Measurements from ENCODE around the gene GREM1. TPM values are rescaled to one million over a fixed set of nuclear protein-coding genes. Genes with fewer than 3 reads are reported as not detected.

The GREM1 gene
- total and polyA plus RNA-seq, 9 of the 15 experiments (the other 6 are each of a cell fraction or from before 2014, with no cell fraction given): 0.01 to 0.20 (median 0.06) TPM; not detected in 6

GRCh38 chr15:32716216-32716914 is 1.4 kb upstream of the GREM1 start:
- Histone ChIP-seq H3K27me3 (ENCODE audit: control insufficient read depth in 2 of 2, insufficient read depth in 2 of 2, low read length in 2 of 2) (peaks cover 10 to 17% of the 10 kb centered on the region in 2 experiments; a peak in 3 of 5 replicates), H3K27ac (ENCODE audit: extremely low read depth, low read depth, low read length) (no peak overlapping the region), H3K9me3 (replicated peaks; ENCODE audit: control insufficient read depth, insufficient read depth, low read depth, low read length) (no peaks in the 10 kb centered on the region), H3K4me3 (no peak overlapping the region), H3K4me2 (ENCODE audit: insufficient read depth, low read length) (no peak overlapping the region), H3K9me1 (ENCODE audit: control insufficient read depth, insufficient read depth, low read length) (no peaks in the 10 kb centered on the region), H3K9ac (ENCODE audit: insufficient read depth in 1 of 2, low read depth in 2 of 2, low read length in 2 of 2) (no peak overlapping the region), H3K4me1 (replicated peaks in 1 of 2; ENCODE audit: control insufficient read depth in 2 of 2, insufficient read depth in 2 of 2, low read length in 2 of 2) (peaks cover 0 to 13% of the 10 kb centered on the region in 2 experiments; a peak in 2 of 5 replicates), H3K79me2 (ENCODE audit: control insufficient read depth, insufficient read depth, low read length) (no peaks in the 10 kb centered on the region), H3K36me3 (ENCODE audit: control insufficient read depth, insufficient read depth, low read length) (no peaks in the 10 kb centered on the region), H4K20me1 (replicated peaks; ENCODE audit: control insufficient read depth, insufficient read depth, low read length) (no peaks in the 10 kb centered on the region), H2AFZ (ENCODE audit: low read depth, low read length) (no peak overlapping the region)
- 3% methylated on average over 13 of the region's 13 CpGs for WGBS (ENCODE audit: insufficient coverage, low coverage, missing lambda C conversion rate)
- ChIA-PET CTCF (ENCODE audit: low intra/inter-chr PET ratio) (no interaction called here), POLR2A (no interaction called here)
- BruUV-seq (replicated peaks): no TSS peak
- ATAC-seq (no peak), FAIRE-seq (no peak), DNase-seq (ENCODE audit: extremely low read depth in 1 of 4, low spot score in 3 of 4) (no peak)
- intact Hi-C loops (cut with micrococcal nuclease): no loop called here
- in situ Hi-C loops (cut with MboI): no loop called here
- no peak for TF ChIP-seq THRAP3 (IDR thresholded peaks at IDR 0.05; ENCODE audit: borderline replicate concordance)
- TF ChIP-seq ATF4 (CRISPR knock-in tag; IDR thresholded peaks at IDR 0.05): no peak
- TF ChIP-seq ARNT (IDR thresholded peaks at IDR 0.05): no peak
- TF ChIP-seq ELF1 (tag; IDR thresholded peaks at IDR 0.05): no peak
- no peak for TF ChIP-seq NR2C1 (IDR thresholded peaks at IDR 0.05)
- TF ChIP-seq NR2C1 (tag; IDR thresholded peaks at IDR 0.05): no peak
- no peak for TF ChIP-seq ZNF239 (CRISPR knock-in tag; IDR thresholded peaks at IDR 0.05)
- TF ChIP-seq ZNF146 (CRISPR knock-in tag; IDR thresholded peaks at IDR 0.05; ENCODE audit: unreplicated experiment): no peak
- TF ChIP-seq SMARCA4 (IDR thresholded peaks at IDR 0.05): no peak
- TF ChIP-seq ZNF445 (CRISPR knock-in tag; IDR thresholded peaks at IDR 0.05; ENCODE audit: low read depth): no peak
- no peak for TF ChIP-seq CHD2 (IDR thresholded peaks at IDR 0.05; ENCODE audit: low read depth, low read length)
- TF ChIP-seq ZNF436 (CRISPR knock-in tag; IDR thresholded peaks at IDR 0.05): no peak
- no peak for TF ChIP-seq MAZ (CRISPR knock-in tag; conservative IDR thresholded peaks at IDR 0.05 in 1 of 2, IDR thresholded peaks at IDR 0.05 in 1 of 2)
- TF ChIP-seq KLF13 (tag; IDR thresholded peaks at IDR 0.05; ENCODE audit: borderline replicate concordance, low read depth): no peak
- no peak for TF ChIP-seq ZNF561 (CRISPR knock-in tag; conservative IDR thresholded peaks at IDR 0.05)
- TF ChIP-seq ZNF79 (CRISPR knock-in tag; IDR thresholded peaks at IDR 0.05; ENCODE audit: low read depth): no peak
- TF ChIP-seq YBX1 (IDR thresholded peaks at IDR 0.05): no peak
- no peak for TF ChIP-seq GABPB1 (CRISPR knock-in tag; IDR thresholded peaks at IDR 0.05)
- TF ChIP-seq SMAD3 (CRISPR knock-in tag; conservative IDR thresholded peaks at IDR 0.05): no peak
- TF ChIP-seq FOS (IDR thresholded peaks at IDR 0.05; ENCODE audit: extremely low read depth, insufficient read length): no peak
- TF ChIP-seq MIER1 (IDR thresholded peaks at IDR 0.05; ENCODE audit: low read depth): no peak

Measured in K562 (cell line).